Activated CD4-positive, alpha-beta T cell treated with anti-CD3 and anti-CD28 coated beads for 24 hours (primary cell): ENCODE measurements around the gene SCYL3.
"Not testable (repeated sequence)": the region's sequence is repeated elsewhere in the genome, so short reads cannot be mapped to it uniquely, and the experiment has no call there.

Experiments
- DNase-seq, 2 donors: peaks; one replicate each; pipeline ENCODE4 v3.0.0-alpha.2; 2020; ENCODE audit warnings: low read depth in 2 of 2

The SCYL3 gene

GRCh38 chr1:169814265-169814664, 79.4 kb downstream of the SCYL3 start:
- DNase-seq: no peak

- no peak for DNase-seq
Observed at GRCh38 chr1:169812131-169812530, 81.6 kb downstream of the SCYL3 start.

- not testable (repeated sequence) for DNase-seq
Observed at GRCh38 chr1:169811418-169812035, 82.2 kb downstream of the SCYL3 start.

GRCh38 chr1:169809370-169810095, 84.2 kb downstream of the SCYL3 start:
- DNase-seq: peak in 1 of 2 donors; percentile 18

DNA sequence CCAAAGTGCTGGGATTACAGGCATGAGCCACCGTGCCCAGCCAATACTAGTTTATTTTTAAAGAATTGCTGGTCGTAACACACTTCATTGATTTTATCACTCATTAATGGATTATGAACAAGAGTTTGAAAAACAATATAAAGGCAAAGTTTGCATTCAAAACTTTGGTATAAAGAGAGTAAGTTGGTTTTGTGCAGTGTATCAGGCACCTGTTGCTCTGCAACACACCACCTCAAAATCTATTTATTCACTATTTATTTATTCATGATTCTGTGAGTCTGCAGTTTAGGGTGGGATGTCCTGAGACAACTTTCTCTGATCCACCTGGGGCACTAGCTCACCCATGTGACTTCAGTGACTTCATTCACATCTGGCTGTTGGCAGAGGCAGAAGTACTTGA, 88.8 kb downstream of the SCYL3 start:
- no peak for DNase-seq

DNA sequence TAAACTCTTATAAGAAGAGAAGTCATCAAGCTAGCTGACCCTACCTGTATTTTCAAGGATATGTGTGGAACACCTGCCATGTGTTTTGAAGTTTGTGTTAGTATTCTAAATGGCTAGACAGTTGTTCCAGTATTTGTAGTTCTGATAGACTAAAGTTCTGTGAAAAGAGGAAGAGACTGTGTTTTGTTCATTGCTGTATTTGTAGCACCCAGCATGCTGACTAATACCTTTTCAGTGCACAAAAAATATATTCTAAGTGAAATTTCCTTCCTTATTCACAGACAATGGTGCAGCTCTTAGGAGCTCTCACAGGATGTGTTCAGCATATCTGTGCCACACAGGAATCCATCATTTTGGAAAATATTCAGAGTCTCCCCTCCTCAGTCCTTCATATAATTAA, 90.8 kb downstream of the SCYL3 start:
- no peak for DNase-seq
